Measurements from ENCODE around the gene TMEM253. TPM values are rescaled to one million over a fixed set of nuclear protein-coding genes. Genes with fewer than 3 reads are reported as not detected.

The TMEM253 gene
- under 1 TPM in 1 of 4 donors, not detected in 3; 0.23 TPM for total RNA-seq

GRCh38 chr14:21100931-21101330, at the start of gene TMEM253:
TSS of gene TMEM253 (plus strand) at chr14:21101066. CDS start at chr14:21101344, 278 bp downstream.
- Histone ChIP-seq H3K4me1 (peaks cover 44 to 66% (median 63%) of the 10 kb centered on the region in 4 donors), H3K36me3 (no peaks in the 10 kb centered on the region), H3K27me3 (no peaks in the 10 kb centered on the region), H3K9me3 (no peaks in the 10 kb centered on the region), H3K27ac (replicated peaks in 1 of 4) (peak within 1 kb of the TSS; percentile 97 to 98 (median 97)), H3K4me3 (no peak within 1 kb of the TSS)
- TF ChIP-seq EP300 (IDR thresholded peaks at IDR 0.05) (no peak), POLR2A (IDR thresholded peaks at IDR 0.05; ENCODE audit: low read depth) (no peak), CTCF (IDR thresholded peaks at IDR 0.05) (no peak), POLR2AphosphoS5 (IDR thresholded peaks at IDR 0.05) (no peak)
- 85% methylated on average over 5 of the region's 5 CpGs for WGBS
- intact Hi-C loops (cut with DNase I) = loop anchor here (10.0 kb wide), 1 partner anchor 636 kb away; the partner anchor contains the start of genes PIP4P1 and PNP
- DNase-seq (ENCODE audit: extremely low spot score) = no peak

GRCh38 chr14:21053184-21054122, 47.4 kb upstream of the TMEM253 start:
- no peak overlapping the region for H3K27ac ChIP-seq (replicated peaks in 1 of 4)
- TF ChIP-seq POLR2A (IDR thresholded peaks at IDR 0.05; ENCODE audit: low read depth) (no peak), CTCF (IDR thresholded peaks at IDR 0.05) (no peak), POLR2AphosphoS5 (IDR thresholded peaks at IDR 0.05) (no peak), EP300 (IDR thresholded peaks at IDR 0.05) (no peak)
- no peaks in the 10 kb centered on the region for H3K27me3 ChIP-seq
- DNase-seq (ENCODE audit: extremely low spot score) = no peak
- no peaks in the 10 kb centered on the region for H3K36me3 ChIP-seq
- peaks cover 0 to 3% (median 0%) of the 10 kb centered on the region in 4 donors for H3K4me1 ChIP-seq
- no peaks in the 10 kb centered on the region for H3K9me3 ChIP-seq
- intact Hi-C loops (cut with DNase I) = no loop called here
- WGBS = 92% methylated on average over 20 of the region's 20 CpGs
- H3K4me3 ChIP-seq = no peak overlapping the region

- DNase-seq (ENCODE audit: extremely low spot score) = no peak
- Histone ChIP-seq H3K36me3 (no peaks in the 10 kb centered on the region), H3K4me3 (no peak overlapping the region), H3K27me3 (no peaks in the 10 kb centered on the region), H3K9me3 (no peaks in the 10 kb centered on the region), H3K4me1 (no peaks in the 10 kb centered on the region), H3K27ac (replicated peaks in 1 of 4) (no peak overlapping the region)
- intact Hi-C loops (cut with DNase I) = no loop called here
- TF ChIP-seq CTCF (IDR thresholded peaks at IDR 0.05) (no peak), POLR2A (IDR thresholded peaks at IDR 0.05; ENCODE audit: low read depth) (no peak), POLR2AphosphoS5 (IDR thresholded peaks at IDR 0.05) (no peak), EP300 (IDR thresholded peaks at IDR 0.05) (no peak)
- 69% methylated on average over 3 of the region's 3 CpGs for WGBS
Observed at GRCh38 chr14:21054123-21054767, 46.6 kb upstream of the TMEM253 start.

GRCh38 chr14:21054768-21055145, 46.1 kb upstream of the TMEM253 start:
- no peak for DNase-seq (ENCODE audit: extremely low spot score)
- H3K4me1 ChIP-seq = no peaks in the 10 kb centered on the region
- H3K27me3 ChIP-seq = no peaks in the 10 kb centered on the region
- TF ChIP-seq CTCF (IDR thresholded peaks at IDR 0.05) (no peak), POLR2A (IDR thresholded peaks at IDR 0.05; ENCODE audit: low read depth) (no peak), POLR2AphosphoS5 (IDR thresholded peaks at IDR 0.05) (no peak), EP300 (IDR thresholded peaks at IDR 0.05) (no peak)
- no peaks in the 10 kb centered on the region for H3K36me3 ChIP-seq
- no peaks in the 10 kb centered on the region for H3K9me3 ChIP-seq
- 86% methylated on average over 4 of the region's 4 CpGs for WGBS
- intact Hi-C loops (cut with DNase I) = no loop called here
- H3K4me3 ChIP-seq = no peak overlapping the region
- no peak overlapping the region for H3K27ac ChIP-seq (replicated peaks in 1 of 4)
